ENCODE data around the gene CDKN2C. TPM values are rescaled to one million over a fixed set of nuclear protein-coding genes. Genes with fewer than 3 reads are reported as not detected.

CDKN2C gene
- total RNA-seq, 4 donors from 2014 or later: 3.9 to 16.3 (median 6.3) TPM

DNA sequence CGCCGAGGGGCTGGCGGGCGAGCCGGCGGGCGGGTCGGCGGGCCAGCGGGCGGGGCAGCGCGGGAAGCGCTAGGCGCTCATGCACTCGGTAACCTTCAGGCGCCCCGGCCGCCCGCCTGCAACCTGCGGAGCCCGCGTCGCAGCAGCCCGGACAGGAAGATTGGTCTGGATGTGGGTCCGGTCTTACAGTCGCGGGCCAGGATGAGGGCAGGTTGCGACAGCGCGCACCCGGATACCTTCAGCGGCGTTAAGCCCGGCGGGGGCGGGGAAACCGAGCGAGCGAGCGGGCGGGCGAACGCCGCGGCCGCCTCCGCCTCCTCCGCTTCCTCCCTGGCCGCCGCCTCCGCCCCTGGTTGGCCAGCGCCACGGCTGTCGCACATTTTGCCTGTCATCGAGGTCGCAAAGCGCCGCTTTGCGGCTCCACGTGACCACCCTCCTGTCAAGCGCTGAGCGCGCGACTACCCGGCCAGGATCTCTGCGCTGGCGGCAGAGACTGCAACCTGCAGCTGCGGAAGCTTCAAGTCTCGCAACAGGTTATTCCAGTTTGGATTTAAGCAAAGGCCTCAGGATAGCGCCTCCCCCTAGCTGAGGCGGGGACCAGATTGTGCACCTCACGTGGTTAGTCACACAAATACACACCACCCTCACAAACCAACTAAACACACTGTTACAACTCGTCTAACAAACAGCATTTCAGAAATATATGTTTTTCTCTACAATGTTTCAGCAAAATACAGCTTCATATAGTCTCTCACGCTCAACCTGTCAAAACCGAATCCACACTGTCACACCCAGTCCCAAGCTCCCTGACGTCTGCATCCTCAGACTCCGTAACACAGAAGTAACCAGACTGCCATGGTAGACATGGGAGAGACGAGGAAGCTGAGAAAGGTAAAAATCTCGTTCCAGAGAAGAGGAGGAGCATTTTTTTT lies 9.9 kb upstream of the CDKN2C start, which contains the start of gene FAF1:
Gene FAF1 (minus strand): TSS at position 355 of the 932 bp plus-strand sequence. CDS start 456 bp downstream, outside the sequence.
- DNase-seq (peak; percentile 94 to 98), ATAC-seq (peak; percentile 92 to 94)
- intact Hi-C loops (cut with DNase I; ENCODE audit: low total_unique reads): loop anchor here (1.0 to 10.0 kb wide), 3 partner anchors 8 to 555 kb away; partner anchors contain the start of gene EPS15
- Histone ChIP-seq H3K27me3 (no peaks in the 10 kb centered on the region), H3K4me3 (peak within 1 kb of the TSS; percentile 62 to 89 (median 78)), H3K4me1 (peaks cover 7 to 31% of the 10 kb centered on the region in 2 donors), H3K36me3 (no peaks in the 10 kb centered on the region), H3K9me3 (no peaks in the 10 kb centered on the region), H3K27ac (peak within 1 kb of the TSS; percentile 90 to 97 (median 94))
- in situ Hi-C loops (cut with MboI; ENCODE audit: low sequenced_read_pairs in 4 of 4): no loop called here
- TF ChIP-seq, protein P1, sequence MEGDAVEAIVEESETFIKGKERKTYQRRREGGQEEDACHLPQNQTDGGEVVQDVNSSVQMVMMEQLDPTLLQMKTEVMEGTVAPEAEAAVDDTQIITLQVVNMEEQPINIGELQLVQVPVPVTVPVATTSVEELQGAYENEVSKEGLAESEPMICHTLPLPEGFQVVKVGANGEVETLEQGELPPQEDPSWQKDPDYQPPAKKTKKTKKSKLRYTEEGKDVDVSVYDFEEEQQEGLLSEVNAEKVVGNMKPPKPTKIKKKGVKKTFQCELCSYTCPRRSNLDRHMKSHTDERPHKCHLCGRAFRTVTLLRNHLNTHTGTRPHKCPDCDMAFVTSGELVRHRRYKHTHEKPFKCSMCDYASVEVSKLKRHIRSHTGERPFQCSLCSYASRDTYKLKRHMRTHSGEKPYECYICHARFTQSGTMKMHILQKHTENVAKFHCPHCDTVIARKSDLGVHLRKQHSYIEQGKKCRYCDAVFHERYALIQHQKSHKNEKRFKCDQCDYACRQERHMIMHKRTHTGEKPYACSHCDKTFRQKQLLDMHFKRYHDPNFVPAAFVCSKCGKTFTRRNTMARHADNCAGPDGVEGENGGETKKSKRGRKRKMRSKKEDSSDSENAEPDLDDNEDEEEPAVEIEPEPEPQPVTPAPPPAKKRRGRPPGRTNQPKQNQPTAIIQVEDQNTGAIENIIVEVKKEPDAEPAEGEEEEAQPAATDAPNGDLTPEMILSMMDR (IDR thresholded peaks at IDR 0.05 in 4 of 5, conservative IDR thresholded peaks at IDR 0.05 in 1 of 5): peak; percentile 3 to 64 (median 50)
- TF ChIP-seq POLR2A (IDR thresholded peaks at IDR 0.05): peak; percentile 92 to 96

DNA sequence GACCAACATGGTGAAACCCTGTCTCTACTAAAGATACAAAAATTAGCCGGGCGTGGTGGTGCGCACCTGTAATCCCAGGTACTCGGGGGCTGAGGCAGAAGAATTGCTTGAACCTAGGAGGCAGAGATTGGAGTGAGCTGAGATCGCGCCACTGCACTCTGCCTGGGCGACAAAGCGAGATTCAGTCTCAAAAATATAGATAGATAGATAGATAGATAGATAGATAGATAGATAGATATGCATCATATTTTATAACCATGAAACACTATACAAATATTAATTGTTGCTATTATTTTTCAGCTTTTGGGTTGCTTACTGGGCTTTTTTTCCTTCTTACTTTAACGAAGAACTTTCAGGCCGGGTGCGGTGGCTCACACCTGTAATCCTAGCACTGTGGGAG lies 5.2 kb upstream of the CDKN2C start:
- Histone ChIP-seq H3K27ac (no peak overlapping the region), H3K27me3 (no peaks in the 10 kb centered on the region), H3K4me3 (no peak overlapping the region), H3K4me1 (peaks cover 11 to 14% of the 10 kb centered on the region in 2 donors), H3K36me3 (no peaks in the 10 kb centered on the region), H3K9me3 (no peaks in the 10 kb centered on the region)
- intact Hi-C loops (cut with DNase I; ENCODE audit: low total_unique reads) (loop anchor here (10.0 kb wide), 1 partner anchor 550 kb away; the partner anchor contains the start of gene EPS15), in situ Hi-C loops (cut with MboI; ENCODE audit: low sequenced_read_pairs in 4 of 4) (no loop called here)
- no peak for DNase-seq
- ATAC-seq: no peak
- TF ChIP-seq, protein P1 (IDR thresholded peaks at IDR 0.05 in 4 of 5, conservative IDR thresholded peaks at IDR 0.05 in 1 of 5): no peak
- TF ChIP-seq POLR2A (IDR thresholded peaks at IDR 0.05): no peak

DNA sequence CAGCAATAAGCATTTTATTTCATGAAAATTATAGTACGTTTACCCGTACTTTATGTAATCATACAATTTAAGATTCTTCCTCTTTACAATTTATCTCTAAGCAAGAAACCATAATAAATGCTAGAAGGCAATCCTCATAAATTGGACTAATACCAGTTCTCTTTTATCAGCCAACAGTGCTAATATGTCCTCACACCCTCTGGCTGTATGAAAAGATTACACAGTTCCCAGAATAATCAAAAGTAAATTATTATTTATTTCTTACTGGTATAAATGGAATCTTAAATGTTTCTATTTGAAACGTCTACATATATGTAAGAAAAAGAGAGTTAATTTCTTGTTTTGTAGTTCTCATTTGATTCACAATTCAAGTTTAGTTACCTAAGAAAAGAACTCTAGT lies 3.1 kb upstream of the CDKN2C start:
- Histone ChIP-seq H3K27me3 (no peaks in the 10 kb centered on the region), H3K9me3 (no peaks in the 10 kb centered on the region), H3K36me3 (no peaks in the 10 kb centered on the region), H3K4me1 (peaks cover 18 to 24% of the 10 kb centered on the region in 2 donors), H3K27ac (peak overlapping the region; percentile 96 to 99 (median 99)), H3K4me3 (peak overlapping the region; percentile 77 to 88 (median 80))
- no peak for ATAC-seq
- no peak for DNase-seq
- intact Hi-C loops (cut with DNase I; ENCODE audit: low total_unique reads) (loop anchor here (10.0 kb wide), 1 partner anchor 548 kb away; the partner anchor contains the start of gene EPS15), in situ Hi-C loops (cut with MboI; ENCODE audit: low sequenced_read_pairs in 4 of 4) (no loop called here)
- TF ChIP-seq, protein P1 (IDR thresholded peaks at IDR 0.05 in 4 of 5, conservative IDR thresholded peaks at IDR 0.05 in 1 of 5): no peak
- no peak for TF ChIP-seq POLR2A (IDR thresholded peaks at IDR 0.05)

DNA sequence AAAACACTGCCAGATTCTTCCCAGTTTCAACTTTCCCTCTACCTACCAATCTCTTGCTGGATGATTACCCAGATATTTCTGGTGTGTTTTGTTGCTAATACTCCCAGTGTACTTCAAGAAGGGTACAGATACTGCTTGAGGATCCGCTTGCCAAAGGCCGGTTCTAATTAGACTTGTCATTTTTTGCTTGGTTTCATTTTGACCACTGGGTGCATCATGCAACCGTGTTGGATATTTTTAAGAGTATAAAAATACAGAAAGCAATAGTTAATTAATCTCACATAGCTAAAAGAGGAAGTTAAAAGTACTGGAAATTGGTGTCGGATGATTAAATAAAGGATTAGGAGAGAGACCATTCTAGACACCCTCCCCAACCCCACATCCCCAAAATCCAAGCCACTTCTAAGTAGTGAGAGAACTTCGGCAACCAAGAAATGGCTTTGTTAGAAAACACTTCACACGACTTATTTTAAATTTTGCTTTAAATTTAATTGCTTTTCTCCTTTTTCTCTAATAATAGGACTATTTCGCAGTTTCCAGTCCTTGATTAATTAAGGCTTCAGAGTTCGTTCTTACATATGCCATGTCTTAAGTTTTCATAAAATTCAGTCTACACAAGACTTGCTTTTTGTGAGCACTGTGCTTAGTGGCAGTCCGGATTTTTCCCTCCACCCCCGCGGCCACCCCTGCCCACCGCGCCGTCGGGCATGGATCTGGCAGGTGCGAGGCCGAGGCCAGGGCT lies 2.5 kb upstream of the CDKN2C start:
- no peak for DNase-seq
- TF ChIP-seq, protein P1 (IDR thresholded peaks at IDR 0.05 in 4 of 5, conservative IDR thresholded peaks at IDR 0.05 in 1 of 5): no peak
- TF ChIP-seq POLR2A (IDR thresholded peaks at IDR 0.05): no peak
- Histone ChIP-seq H3K4me1 (peaks cover 21 to 28% of the 10 kb centered on the region in 2 donors), H3K27me3 (no peaks in the 10 kb centered on the region), H3K9me3 (no peaks in the 10 kb centered on the region), H3K27ac (peak overlapping the region; percentile 96 to 99 (median 99)), H3K36me3 (no peaks in the 10 kb centered on the region), H3K4me3 (peak overlapping the region; percentile 77 to 88 (median 80))
- ATAC-seq: no peak
- intact Hi-C loops (cut with DNase I; ENCODE audit: low total_unique reads): loop anchor here (1.0 to 10.0 kb wide), 2 partner anchors 7 to 547 kb away; partner anchors contain the start of genes EPS15 and FAF1
- in situ Hi-C loops (cut with MboI; ENCODE audit: low sequenced_read_pairs in 4 of 4): no loop called here
